Cardiac atrium fibroblast (primary cell): Measurements from ENCODE around the gene TMEM186. TPM values are rescaled to one million over a fixed set of nuclear protein-coding genes. Genes with fewer than 3 reads are reported as not detected.

Experiments
- total RNA-seq: library from RNA; depleted of rRNA; stranded (reverse); fragments of >200 nt; gene quantifications from 2 replicates; pipeline ENCODE4 v1.2.3, GENCODE V29; 2015

The TMEM186 gene, protein sequence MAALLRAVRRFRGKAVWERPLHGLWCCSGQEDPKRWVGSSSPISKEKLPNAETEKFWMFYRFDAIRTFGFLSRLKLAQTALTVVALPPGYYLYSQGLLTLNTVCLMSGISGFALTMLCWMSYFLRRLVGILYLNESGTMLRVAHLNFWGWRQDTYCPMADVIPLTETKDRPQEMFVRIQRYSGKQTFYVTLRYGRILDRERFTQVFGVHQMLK
- total RNA-seq: 2.7 and 5.2 TPM in 2 replicates

DNA sequence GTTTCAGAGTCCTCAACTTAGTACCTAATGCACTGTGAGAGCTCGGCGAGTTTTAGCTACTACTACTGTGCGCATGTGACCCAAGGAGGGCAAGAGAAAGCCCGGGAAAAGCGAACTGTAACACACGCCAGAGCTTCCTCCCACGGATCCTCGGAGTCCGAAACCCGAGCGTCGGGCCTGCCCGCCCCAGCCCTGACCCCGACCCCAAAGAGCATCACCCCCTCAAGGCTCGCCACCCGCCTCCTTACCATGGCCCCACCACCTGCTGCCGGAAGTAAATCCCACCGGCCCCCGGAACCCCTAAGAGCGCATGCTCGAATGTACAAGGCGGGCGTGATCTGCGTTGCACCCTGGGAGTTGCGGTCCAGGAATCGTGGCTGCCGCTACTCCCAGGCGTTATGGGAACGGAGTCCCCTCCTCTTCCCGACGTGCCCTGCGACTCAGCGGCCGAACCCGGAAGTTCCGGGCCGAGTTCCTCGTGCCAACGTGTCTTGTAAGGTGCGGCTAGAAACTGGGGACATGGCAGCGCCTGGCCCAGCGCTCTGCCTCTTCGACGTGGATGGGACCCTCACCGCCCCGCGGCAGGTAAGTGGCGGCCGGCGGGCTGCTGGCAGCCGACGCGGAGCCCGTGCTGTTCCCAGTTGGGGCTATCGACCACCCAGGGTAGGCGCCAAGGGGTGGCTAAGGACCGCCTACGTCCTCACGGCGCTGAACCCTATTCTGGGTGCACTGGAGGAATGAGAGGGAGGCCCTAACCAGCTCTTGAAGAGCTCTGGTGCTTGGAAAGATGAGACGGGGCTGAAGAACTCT lies at the start of gene TMEM186, which contains the start of gene PMM2:
Gene TMEM186, minus strand, starts transcription at position 276 of the 810 bp plus-strand sequence. Its CDS starts 25 bp downstream, at position 251.
Gene PMM2, plus strand, starts transcription at position 476 of the 810 bp plus-strand sequence. Its CDS starts 44 bp downstream, at position 520.

Other genes starting within 250 kb of the TMEM186 start
- gene TMEM114, start 207.1 kb downstream of the TMEM186 start, total RNA-seq: not detected in 2 replicates
- gene METTL22, start 175.9 kb downstream of the TMEM186 start, total RNA-seq: 21.2 and 26.9 TPM in 2 replicates
- 2.8 and 3.2 TPM in 2 replicates for gene ABAT, start 123.0 kb downstream of the TMEM186 start, total RNA-seq
- gene PMM2, start 200 bp upstream of the TMEM186 start, total RNA-seq: 49.8 and 56.7 TPM in 2 replicates
- gene CARHSP1, start 71.4 kb upstream of the TMEM186 start, total RNA-seq: 244 and 275 TPM in 2 replicates
- gene LITAFD, start 84.7 kb upstream of the TMEM186 start, total RNA-seq: 2.5 TPM in 1 of 2 replicates, not detected in the other
- 35.2 and 48.0 TPM in 2 replicates for gene USP7, start 166.3 kb upstream of the TMEM186 start, total RNA-seq